H1 (cell line): ENCODE measurements around the gene TMEM51. TPM values are rescaled to one million over a fixed set of nuclear protein-coding genes. Genes with fewer than 3 reads are reported as not detected.

ENCODE experiments used
- BCL11A ChIP-seq, 2 experiments: IDR thresholded peaks; one replicate each; pipeline ENCODE4 v1.6.1; 2011; ENCODE audit warnings: low read depth in 2 of 2, low read length in 2 of 2, mild to moderate bottlenecking in 2 of 2
- JUN ChIP-seq: IDR thresholded peaks from 2 replicates; pipeline ENCODE4 v1.6.1; 2011; ENCODE audit warnings: low read depth, mild to moderate bottlenecking, improper control_type of control experiment, low read length
- POU5F1 ChIP-seq: IDR thresholded peaks from 2 replicates; pipeline ENCODE4 v1.6.1; 2011; ENCODE audit warnings: low read depth, mild to moderate bottlenecking, low read length, moderate library complexity
- SIN3A ChIP-seq, 2 experiments: IDR thresholded peaks in 1 of 2; conservative IDR thresholded peaks in 1 of 2; 2 replicates each; pipeline ENCODE4 v1.6.1; 2011 to 2012; ENCODE audit warnings: low read length in 2 of 2, improper control_type of control experiment in 1 of 2, low read depth in 1 of 2, mild to moderate bottlenecking in 1 of 2
- TCF12 ChIP-seq: IDR thresholded peaks from 2 replicates; pipeline ENCODE4 v1.6.1; 2011; ENCODE audit warnings: low read depth, mild to moderate bottlenecking, low read length
- polyA plus RNA-seq, 7 experiments: library from polyadenylated mRNA; depleted of rRNA in 3 of 7; stranded (reverse) in 5 of 7; unstranded in 2 of 7; fragments of >200 nt in 5 of 7; fragments of 200-250 nt in 2 of 7; gene quantifications; 1 replicate in 5 of 7; 2 replicates in 1 of 7; 4 replicates in 1 of 7; pipeline versions ENCODE4 v1.2.1 to v1.2.3, GENCODE V29; 2011 to 2013; ENCODE audit warnings: missing spikeins in 2 of 7, mixed read lengths in 2 of 7
- total RNA-seq: library from RNA; stranded (reverse); fragmentation: NEBNext Ultra II Directional; extraction: Animal tissue kit (Norgen Biotek cat#: 25700); gene quantifications from 2 replicates; pipeline ENCODE4 v1.2.1, GENCODE V29; 2021
- TF ChIP-seq, protein P1 (sequence below): fragments of 300-600 bp; sonication (generic); IDR thresholded peaks from 2 replicates; pipeline ENCODE4 v1.7.1; 2012; ENCODE audit warnings: low read length, moderate library complexity, mild to moderate bottlenecking, inconsistent platforms; ENCODE audit not compliant: insufficient replicate concordance

The TMEM51 gene
- total and polyA plus RNA-seq, 2 of the 8 experiments (the other 6 are each of a cell fraction or from before 2014, with no cell fraction given), result 9.9 to 10.7 TPM

DNA sequence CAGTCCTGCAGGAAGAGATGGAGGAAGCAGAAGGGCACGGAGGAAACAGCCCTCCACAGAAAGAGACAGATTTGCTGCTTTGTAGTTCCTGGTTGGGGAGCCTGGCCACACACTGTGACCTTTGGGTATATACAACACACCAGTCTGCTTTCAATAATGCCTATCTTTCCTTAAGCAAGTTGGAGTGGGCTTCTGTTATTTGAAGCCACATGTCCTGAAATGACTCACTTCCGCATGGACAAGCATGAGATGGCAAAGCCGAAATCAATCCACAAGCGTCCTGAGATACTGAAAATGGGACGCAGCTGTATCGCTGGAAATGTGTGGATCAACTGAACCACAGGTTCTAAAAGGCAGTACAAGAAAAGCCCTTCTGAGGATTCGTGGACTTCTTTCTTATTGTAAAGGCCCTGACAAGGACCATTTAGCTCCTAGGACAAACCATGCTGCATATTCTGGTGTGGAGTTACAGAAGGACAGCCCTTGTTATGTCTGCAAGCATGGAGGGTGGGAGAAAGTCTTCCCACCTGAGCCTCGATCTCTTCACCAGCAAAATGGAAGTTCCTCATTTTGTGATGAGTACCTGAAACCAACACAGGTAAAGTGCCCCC is 70.8 kb downstream of the TMEM51 start (continued):
- TF ChIP-seq, protein P1, sequence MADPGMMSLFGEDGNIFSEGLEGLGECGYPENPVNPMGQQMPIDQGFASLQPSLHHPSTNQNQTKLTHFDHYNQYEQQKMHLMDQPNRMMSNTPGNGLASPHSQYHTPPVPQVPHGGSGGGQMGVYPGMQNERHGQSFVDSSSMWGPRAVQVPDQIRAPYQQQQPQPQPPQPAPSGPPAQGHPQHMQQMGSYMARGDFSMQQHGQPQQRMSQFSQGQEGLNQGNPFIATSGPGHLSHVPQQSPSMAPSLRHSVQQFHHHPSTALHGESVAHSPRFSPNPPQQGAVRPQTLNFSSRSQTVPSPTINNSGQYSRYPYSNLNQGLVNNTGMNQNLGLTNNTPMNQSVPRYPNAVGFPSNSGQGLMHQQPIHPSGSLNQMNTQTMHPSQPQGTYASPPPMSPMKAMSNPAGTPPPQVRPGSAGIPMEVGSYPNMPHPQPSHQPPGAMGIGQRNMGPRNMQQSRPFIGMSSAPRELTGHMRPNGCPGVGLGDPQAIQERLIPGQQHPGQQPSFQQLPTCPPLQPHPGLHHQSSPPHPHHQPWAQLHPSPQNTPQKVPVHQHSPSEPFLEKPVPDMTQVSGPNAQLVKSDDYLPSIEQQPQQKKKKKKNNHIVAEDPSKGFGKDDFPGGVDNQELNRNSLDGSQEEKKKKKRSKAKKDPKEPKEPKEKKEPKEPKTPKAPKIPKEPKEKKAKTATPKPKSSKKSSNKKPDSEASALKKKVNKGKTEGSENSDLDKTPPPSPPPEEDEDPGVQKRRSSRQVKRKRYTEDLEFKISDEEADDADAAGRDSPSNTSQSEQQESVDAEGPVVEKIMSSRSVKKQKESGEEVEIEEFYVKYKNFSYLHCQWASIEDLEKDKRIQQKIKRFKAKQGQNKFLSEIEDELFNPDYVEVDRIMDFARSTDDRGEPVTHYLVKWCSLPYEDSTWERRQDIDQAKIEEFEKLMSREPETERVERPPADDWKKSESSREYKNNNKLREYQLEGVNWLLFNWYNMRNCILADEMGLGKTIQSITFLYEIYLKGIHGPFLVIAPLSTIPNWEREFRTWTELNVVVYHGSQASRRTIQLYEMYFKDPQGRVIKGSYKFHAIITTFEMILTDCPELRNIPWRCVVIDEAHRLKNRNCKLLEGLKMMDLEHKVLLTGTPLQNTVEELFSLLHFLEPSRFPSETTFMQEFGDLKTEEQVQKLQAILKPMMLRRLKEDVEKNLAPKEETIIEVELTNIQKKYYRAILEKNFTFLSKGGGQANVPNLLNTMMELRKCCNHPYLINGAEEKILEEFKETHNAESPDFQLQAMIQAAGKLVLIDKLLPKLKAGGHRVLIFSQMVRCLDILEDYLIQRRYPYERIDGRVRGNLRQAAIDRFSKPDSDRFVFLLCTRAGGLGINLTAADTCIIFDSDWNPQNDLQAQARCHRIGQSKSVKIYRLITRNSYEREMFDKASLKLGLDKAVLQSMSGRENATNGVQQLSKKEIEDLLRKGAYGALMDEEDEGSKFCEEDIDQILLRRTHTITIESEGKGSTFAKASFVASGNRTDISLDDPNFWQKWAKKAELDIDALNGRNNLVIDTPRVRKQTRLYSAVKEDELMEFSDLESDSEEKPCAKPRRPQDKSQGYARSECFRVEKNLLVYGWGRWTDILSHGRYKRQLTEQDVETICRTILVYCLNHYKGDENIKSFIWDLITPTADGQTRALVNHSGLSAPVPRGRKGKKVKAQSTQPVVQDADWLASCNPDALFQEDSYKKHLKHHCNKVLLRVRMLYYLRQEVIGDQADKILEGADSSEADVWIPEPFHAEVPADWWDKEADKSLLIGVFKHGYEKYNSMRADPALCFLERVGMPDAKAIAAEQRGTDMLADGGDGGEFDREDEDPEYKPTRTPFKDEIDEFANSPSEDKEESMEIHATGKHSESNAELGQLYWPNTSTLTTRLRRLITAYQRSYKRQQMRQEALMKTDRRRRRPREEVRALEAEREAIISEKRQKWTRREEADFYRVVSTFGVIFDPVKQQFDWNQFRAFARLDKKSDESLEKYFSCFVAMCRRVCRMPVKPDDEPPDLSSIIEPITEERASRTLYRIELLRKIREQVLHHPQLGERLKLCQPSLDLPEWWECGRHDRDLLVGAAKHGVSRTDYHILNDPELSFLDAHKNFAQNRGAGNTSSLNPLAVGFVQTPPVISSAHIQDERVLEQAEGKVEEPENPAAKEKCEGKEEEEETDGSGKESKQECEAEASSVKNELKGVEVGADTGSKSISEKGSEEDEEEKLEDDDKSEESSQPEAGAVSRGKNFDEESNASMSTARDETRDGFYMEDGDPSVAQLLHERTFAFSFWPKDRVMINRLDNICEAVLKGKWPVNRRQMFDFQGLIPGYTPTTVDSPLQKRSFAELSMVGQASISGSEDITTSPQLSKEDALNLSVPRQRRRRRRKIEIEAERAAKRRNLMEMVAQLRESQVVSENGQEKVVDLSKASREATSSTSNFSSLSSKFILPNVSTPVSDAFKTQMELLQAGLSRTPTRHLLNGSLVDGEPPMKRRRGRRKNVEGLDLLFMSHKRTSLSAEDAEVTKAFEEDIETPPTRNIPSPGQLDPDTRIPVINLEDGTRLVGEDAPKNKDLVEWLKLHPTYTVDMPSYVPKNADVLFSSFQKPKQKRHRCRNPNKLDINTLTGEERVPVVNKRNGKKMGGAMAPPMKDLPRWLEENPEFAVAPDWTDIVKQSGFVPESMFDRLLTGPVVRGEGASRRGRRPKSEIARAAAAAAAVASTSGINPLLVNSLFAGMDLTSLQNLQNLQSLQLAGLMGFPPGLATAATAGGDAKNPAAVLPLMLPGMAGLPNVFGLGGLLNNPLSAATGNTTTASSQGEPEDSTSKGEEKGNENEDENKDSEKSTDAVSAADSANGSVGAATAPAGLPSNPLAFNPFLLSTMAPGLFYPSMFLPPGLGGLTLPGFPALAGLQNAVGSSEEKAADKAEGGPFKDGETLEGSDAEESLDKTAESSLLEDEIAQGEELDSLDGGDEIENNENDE, result no peak
- TF ChIP-seq POU5F1 (no peak), SIN3A (conservative IDR thresholded peaks at IDR 0.05 in 1 of 2, IDR thresholded peaks at IDR 0.05 in 1 of 2; ENCODE audit: low read depth in 1 of 2, low read length in 2 of 2) (no peak), JUN (no peak), BCL11A (IDR thresholded peaks at IDR 0.05; ENCODE audit: low read depth in 2 of 2, low read length in 2 of 2) (no peak), TCF12 (no peak)
